NCI-H1694 treated with DMSO at 0.1 percent for 48 hours (cell line): Measurements from ENCODE around the gene HMCES.
"Not testable (repeated sequence)": the region's sequence is repeated elsewhere in the genome, so short reads cannot be mapped to it uniquely, and the experiment has no call there.

ENCODE experiments used
- DNase-seq: peaks from one replicate; lab custom pipeline; 2025; lab: John Stamatoyannopoulos, UW

Gene HMCES

DNA sequence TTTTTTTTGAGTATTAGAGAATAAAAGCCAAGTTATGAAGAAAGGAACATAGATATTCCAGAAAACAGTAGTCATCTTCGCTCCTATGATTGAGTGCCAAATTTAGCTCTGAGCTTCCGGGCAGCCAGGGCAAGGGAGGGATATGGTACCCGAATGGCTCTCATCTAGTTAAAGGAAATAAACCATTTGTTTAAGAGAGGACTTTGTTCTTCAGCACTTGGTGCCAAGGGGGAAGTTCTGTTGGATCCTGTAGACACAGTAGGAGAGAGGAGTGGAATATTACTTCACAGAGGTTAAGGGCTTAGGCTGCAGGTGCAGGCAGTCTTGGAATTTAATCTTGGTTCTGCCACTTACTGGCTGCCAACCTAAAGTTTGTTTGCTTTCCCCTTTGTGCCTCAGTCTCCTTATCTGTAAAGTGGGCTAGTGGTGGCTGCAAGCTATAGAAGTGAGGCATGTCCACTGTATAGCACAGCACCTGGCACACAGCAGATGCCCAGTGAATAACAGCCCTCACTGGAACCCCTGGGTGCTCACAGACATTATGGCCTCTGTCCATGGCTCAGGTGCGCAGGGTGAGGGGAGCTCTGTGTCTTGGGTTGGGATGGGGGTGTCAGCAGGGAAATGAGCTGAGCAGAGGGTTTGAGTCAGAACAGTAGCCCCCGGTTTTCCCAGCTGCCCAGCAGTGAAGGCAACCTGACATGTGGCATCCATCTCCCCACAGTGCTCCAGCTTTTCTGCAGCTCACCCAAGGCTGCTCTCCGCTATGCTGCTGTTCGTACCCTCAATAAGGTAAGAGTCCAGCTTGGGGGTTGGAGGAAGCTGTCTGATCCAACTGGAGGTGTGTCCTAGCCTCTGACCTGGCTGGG lies 18.8 kb upstream of the HMCES start:
- DNase-seq = no peak

DNA sequence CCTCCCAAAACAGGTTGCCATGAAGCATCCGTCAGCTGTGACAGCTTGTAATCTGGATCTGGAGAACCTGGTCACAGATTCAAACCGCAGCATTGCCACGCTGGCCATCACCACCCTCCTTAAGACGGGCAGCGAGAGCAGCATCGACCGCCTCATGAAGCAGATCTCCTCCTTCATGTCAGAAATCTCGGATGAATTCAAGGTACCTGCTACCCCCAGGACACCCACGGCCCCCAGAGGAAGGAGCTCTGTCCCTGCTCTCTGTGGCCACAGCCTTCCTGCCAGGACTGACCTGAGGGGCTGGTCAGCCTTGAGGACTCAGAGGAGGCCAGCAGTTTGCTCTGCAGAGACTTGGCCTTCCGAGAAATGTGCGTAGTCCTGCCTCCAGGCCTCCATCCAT lies 18.1 kb upstream of the HMCES start:
- no peak for DNase-seq

DNA sequence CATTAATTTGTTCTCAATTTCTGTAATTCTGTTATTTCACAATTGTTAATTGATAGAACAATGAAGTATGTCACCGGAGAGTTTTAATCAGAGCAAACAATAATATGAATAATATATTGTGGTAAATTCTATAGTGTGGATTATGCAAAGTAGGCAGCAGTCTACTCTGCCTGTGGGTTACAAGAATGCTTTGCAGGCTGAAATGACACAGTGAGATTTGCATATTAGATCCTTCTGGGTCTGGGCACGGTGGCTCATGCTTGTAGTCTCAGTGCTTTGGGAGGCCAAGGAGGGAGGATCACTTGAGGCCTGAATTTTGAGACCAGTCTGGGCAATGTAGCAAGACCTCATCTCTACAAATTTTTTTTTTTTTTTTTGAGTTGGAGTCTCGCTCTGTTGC lies 16.8 kb upstream of the HMCES start:
- DNase-seq = no peak

DNA sequence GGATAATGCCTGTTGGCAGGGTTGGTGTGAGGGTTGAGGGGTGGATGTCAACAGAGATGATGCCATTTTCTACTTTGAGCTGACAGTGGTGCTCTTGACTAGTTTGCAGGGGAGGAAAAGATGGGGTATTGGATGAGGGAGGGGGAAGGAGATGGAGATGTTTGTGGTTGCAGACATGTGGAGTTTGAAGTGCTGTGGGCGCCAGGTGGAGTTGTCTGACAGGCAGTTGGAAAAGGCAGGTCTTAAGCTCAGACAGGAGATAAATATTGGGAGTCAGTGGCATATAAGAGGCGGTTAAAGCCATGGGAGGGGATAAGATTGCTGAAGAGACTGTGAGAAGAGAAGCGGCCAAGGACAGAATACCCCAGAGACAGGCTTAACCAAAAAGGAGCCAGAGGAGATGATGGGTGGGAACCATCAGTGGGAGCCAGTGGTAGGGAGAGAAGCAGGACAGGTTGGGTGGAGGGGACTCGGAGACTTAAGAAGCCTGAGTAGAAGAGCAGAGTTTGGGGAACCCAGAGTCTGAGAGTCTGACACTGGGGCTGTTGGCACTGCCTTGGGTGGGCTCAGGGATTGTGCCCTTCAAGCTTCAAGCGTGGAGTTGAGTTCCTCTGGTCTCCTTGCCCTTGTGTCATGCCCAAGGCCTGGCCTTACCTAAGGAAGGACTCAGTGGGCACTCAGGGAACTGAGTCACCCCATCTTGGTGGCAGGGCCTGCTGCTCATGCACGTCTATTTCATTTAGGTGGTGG lies 15.3 kb upstream of the HMCES start:
- no peak for DNase-seq

DNA sequence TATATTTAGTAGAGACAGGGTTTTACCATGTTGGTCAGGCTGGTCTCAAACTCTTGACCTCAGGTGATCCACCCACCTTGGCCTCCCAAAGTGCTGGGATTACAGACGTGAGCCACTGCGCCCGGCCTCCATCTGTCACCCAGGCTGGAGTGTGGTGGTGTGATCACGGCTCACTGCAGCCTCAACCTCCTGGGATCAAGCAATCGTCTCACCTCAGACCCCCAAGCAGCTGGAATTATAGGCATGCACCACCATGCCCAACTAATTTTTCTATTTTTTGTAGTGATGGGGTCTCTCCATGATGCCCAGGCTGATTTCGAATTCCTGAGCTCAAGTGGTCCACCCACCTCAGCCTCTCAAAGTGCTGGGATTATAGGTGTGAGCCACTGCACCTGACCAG lies 13.7 kb upstream of the HMCES start:
- DNase-seq = not testable (repeated sequence)

DNA sequence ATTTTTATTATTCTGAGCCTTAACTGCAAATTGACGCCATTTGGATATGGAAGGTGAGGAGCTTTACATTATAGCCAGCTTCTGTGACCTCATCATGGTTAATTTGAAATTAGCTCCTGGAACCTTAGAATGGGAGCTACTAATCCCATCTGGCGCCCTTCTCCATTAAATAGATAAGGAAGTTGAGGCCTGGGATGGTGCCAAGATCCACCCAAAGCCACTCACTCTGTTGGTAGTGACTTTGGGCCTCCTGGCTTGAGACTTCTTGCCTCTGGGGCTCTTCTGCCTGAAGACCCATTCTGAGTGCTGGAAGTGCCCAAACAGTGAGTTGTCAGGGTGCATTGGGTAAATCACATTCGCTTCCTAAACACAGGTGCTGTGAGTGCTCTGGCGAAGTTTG lies 12.0 kb upstream of the HMCES start:
- DNase-seq = no peak

DNA sequence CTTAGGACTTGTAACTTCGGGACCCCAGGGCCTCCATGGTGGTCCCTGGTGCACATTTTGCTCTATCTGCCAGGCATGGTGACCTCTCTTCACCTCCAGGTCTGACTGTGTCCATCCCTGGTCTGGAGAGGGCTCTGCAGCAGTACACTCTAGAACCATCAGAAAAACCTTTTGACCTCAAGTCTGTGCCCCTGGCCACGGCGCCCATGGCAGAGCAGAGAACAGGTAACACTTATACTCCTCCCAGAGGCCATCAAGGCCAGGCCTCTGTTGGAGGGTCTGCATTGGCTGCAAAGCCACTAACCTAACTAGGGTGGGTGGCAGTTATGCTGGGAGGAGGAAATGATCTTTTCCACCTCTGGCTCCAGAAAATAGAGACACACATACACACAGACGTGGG lies 10.3 kb upstream of the HMCES start:
- DNase-seq = no peak

DNA sequence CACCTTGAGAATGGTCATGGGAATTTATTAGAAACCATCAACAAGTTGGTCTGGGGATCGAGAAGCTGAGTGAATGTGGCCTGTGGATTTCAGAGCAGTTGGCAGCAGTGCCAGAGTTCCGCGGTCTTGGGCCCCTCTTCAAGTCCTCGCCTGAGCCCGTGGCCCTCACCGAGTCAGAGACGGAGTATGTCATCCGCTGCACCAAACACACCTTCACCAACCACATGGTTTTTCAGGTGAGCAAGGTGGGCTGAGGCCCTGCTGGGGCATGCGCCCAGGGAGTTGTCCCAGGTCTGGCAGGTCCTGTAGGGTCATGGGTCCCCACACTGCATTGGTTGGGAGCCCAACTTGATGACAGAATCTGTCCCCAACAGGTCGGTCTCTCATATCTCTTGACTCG lies 7.0 kb upstream of the HMCES start:
- DNase-seq = no peak

DNA sequence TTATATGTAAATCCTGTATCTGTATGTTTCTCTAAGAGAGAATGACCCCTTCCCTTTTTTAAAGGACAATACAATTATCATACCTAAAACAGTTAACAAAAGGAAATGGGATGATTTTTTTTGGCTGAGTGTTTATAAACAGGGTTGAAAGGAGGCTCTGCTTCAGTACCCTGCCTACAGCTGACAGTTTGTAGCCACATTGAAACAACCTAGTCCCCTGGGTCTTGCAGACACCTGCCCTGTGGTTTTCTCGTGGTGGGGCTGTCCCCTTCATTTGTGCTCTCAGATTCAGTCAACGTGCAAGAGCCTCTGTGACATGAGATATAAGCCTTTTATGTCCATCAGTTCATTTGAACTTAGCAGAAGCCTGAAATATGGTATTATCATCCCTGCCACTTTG lies 2.3 kb upstream of the HMCES start:
- DNase-seq = no peak

DNA sequence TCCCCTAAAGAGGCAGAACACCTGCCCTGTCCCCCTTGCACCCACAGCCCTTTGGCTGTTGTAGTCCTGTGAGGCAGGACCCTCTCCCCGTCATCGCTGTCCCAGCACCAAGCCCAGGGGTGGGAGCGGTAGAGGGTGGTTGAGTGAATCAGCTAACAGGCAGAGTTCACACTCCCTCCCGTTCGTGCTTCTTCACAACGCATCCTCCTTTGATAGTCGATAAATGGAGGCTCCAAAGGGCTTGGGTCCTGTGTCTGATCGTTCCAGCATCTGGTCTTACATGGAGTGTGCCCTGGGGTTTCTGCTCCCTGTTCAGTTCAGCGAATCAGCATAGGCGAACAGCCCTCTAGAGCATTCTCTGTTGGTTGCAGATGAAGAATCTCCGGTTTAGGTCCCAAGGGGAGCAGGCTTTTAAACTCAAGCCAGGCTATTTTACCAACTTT lies 820 bp upstream of the HMCES start:
- DNase-seq = no peak

DNA sequence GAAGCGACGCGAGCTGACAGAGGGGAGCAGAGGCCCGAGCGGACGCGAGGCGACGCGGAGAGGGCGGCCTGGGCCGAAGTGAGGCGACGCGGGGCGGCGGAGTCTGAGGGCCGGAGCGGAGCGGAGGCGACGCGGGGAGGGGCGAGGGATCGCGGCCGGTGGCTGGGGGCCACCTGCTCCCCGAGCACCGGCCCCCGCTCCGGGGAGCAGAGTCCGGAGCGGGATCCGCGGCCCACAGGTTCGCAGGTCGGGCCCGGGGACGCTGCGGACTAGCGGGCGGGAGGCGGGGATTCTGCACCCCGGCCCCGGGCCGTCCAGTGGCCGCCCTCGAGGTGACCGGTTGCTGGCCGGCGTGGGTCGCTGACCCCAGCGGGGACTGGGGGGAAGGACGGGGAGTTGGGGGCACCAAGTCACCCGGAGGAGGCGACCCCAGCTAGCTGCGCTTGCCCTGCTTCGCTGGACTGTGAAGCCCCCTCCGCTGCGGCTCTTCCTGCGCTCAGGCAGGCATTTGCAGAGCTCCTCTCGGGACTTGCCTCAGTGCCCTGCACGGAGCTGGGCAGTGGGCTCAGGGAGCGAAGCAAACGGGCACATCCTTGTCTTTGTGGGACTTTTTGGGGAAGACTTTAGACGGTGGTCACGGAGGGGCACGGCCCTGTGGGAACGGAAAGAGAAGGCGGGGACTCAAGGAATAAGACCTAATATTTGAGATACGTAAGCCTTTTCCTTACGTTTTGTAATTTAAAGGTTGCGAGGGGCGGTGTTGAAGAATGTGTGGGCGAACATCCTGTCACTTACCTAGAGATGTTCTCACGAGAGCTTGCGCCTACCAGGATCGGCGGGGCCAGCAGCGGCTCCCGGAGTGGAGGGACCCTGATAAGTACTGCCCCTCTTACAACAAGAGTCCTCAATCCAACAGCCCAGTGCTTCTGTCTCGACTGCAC lies 566 bp downstream of the HMCES start:
- peak; percentile 19 for DNase-seq

DNA sequence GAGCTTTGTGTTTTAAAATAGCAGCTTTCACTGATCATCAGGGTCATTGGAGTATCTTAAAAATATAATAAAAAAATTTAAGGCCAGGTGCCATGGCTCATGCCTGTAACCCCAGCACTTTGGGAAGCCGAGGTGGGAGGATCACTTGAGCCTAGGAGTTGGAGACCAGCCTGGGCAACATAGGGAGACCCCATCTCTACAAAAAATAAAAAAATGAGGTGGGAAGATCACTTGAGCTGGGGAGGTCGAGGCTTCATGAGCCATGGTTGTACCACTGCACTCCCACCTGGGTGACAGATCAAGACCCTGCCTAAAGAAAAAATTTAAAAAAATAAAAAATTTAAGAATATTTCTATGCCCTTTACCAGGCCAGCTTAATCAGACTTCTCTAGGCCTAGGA lies 1.5 kb downstream of the HMCES start:
- no peak for DNase-seq

DNA sequence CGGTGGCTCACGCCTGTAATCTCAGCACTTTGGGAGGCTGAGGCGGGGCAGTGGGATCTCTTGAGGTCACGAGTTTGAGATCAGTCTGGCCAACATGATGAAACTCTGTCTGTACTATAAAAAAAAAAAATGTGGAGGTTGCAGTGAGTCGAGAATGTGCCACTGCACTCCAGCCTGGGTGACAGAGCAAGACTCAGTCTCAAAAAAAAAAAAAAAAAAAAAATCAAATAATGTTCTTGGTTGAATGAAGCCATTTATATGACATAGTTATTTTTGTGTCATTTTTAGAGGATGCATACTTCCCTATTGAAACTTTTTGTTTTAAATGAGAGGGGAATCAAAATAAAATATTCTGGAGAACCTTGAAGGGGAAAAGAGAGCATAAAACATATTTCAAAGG lies 3.1 kb downstream of the HMCES start:
- DNase-seq = no peak

DNA sequence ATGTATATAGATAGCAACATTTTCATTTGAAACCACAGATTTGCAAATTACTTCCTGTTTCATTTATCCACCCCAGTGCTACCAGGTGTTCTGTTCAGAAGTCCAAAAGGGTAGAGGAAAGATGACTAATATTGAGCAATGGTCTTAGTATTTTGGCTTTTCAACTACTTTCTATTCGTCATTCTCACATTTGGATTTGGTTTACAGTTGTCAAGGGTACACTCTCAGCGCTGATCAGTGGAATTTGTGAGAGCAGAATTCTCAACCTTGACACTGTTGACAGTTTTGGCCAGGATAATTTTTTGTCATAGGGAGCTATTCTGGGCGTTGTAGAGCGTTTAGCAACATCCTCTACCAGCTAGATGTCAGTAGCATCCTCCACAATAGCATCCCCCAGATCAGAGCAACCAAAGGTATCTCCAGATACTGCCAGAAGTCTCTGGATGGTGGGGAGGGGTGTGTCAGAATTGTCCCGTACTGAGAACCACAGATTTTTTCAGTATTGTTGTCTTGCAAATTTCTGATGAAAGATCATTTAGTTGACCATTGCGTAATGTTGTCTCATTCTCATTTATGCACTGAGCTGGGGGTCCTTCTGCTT lies 4.2 kb downstream of the HMCES start:
- DNase-seq = no peak

DNA sequence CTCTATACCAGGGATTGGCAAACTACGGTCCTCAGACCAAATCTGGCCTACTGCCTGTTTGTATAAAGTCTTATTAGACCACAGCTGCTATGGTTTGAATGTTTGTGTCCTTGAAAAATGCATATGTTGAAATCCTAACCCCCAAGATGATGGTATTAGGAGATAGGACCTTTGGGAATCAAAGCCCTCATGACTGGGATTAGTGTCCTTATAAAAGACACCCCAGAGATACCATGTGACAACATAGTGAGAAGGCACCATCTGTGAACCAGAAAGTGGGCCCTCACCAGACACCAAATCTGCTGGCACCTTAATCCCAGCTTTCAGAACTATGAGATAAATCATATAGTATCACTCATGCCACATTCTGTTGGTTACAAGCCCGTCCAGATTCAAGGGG lies 7.4 kb downstream of the HMCES start:
- DNase-seq = no peak

DNA sequence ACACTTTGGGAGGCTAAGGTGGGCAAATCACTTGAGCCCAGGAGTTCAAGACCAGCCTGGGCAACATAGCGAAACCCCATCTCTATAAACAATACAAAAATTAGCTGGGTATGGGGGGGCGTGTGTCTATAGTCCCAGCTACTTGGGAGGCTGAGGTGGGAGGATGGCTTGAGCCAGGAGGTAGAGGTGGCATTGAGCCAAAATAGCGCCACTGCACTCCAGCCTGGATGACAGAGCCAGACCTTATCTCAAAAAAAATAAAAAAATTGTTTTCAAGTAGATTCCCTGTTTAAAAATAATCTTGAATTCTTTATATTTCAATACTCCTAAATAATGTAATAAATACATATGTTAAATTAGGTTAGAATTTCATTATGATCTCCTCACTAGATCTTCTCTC lies 9.8 kb downstream of the HMCES start:
- DNase-seq = no peak

DNA sequence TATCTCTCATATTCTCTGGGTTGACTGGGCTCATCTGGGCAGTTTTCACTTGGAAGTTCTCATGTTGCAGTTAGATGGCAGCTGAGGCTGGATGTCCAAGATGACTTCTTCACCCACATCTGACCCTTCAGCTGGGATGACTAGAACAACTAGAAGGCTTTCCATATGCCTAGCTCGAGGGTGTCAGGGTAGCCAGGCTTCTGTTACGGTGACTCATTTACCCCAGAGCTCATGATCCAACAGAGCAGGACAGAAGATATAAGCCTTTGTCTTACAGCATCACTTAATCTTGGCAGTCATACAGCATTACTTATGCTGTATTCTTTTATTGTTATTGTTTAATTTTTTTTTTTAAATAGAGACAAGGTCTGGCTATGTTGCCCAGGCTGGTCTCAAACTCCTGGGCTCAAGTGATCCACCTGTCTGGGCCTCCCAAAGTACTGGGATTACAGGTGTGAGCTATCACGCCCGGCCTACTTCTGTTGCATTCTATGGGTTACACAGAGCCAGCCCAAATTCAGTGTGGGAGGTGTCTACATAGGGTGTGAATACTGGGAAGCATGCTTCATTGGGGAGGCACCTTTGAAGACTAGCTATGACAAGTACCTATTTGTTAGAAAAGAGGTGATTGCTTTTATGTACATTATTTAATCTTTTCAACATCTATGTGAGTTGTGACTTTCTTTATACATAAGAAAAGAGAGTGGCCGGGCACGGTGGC lies 10.7 kb downstream of the HMCES start:
- no peak for DNase-seq

DNA sequence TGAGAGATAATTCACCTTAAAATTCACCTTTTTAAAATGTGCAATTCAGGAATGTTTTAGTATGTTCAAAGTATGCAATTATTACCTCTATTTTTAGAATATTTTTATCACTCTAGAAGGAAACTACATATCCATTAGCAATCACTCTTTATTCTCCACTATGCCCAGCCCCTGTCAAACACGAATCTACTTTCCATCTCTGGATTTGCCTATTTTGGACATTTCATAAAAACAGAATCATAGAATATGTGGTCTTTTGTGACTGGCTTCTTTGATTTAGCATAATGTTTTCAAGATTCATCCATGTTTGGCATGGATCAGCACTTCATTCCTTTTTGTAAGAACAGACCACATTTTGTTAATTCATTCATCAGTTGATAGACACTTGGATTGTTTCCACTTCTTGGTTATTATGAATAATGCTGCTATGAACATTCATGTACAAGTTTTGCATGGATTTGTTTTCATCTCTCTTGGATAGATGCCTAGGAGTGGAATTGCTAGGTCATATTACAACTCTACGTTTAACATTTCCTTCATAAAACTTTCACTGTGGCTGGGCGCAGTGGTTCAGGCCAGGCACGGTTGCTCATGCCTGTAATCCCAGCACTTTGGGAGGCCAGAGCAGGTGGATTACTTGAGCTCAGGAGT lies 12.7 kb downstream of the HMCES start:
- DNase-seq = no peak

DNA sequence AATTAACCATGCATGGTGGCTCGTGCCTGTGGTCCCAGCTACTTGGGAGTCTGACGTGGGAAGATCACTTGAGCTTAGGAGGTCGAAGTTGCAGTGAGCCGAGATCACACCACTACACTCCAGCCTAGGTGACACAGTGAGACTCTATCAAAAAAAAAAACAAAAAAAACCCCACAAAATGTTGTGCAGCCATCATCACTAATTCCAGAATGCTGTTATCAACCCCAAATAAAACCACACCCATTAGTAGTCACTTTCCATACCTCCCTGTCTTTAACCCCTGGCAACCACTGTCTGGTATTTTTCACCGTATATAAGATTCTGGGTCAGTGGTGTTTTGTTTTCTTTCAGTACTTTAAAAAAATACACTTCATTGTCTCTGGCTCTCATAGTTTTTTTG lies 16.6 kb downstream of the HMCES start:
- DNase-seq = no peak

DNA sequence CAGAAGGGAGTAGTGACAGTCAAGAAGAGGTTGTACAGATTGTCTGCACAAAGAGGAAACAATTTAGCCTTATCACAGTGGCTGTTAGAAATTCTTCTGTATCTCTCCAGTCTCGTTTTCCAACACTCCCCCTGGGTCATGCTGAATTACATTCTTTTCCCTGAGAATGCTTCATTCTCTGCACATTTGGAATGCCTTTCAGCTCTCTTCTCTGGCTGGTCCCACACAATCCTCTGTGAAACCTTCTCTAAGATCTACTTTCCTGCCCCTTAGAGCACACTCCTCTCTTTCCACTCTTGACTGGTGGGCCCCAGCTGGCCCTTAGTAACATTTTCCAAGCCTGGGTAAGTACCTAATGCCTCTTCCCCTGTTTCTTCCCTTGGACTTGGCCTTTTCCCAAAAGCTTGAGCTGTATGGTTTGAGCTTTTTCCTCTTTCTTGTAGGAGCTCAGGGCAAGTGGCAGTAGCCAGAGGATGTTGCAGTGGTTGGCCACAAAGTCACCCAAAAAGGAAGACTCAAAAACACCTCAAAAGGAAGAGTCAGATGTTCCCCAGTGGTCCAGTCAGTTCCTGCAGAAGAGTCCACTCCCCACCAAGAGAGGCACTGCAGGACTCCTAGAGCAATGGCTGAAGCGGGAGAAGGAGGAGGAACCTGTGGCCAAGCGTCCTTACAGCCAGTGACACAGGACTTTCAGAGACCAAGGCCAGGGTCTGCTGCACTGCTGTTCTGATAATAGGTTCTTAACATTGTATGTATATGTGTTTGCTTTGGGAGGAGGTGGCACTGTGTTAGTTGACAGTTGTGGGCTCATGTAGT lies 25.7 kb downstream of the HMCES start:
- DNase-seq = no peak
